ENCODE data around the gene IL23A.

IL23A gene

GRCh38 chr12:56326126-56326525 is 12.6 kb upstream of the IL23A start:
- no peak for TF ChIP-seq CTCF (IDR thresholded peaks at IDR 0.05; ENCODE audit: control insufficient read depth, extremely low read depth, insufficient read depth)
- DNase-seq (ENCODE audit: low read depth): no peak
- H3K4me3 ChIP-seq (ENCODE audit: low read depth, low read length): no peak overlapping the region

DNA sequence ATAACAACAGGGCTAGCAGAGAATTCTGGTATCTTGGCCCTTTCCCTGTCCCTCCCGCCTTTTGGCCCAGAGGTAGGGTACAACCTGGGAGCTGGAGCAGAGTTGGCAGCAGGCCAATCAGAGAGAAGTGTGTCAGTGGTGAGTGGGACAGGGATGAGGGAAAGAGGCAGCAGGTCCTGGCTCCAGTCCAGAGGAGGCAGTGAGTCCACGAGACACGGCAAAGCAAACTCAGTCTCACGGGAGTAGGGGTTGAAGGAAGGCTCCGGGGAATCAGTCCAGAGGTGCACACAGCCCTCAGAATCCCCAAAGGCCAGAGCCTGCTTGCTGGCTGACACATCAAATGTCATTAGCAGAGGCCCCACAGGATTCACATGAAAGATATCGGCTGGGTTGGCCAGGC is 12.2 kb upstream of the IL23A start:
- TF ChIP-seq CTCF (IDR thresholded peaks at IDR 0.05; ENCODE audit: control insufficient read depth, extremely low read depth, insufficient read depth): no peak
- no peak overlapping the region for H3K4me3 ChIP-seq (ENCODE audit: low read depth, low read length)

DNA sequence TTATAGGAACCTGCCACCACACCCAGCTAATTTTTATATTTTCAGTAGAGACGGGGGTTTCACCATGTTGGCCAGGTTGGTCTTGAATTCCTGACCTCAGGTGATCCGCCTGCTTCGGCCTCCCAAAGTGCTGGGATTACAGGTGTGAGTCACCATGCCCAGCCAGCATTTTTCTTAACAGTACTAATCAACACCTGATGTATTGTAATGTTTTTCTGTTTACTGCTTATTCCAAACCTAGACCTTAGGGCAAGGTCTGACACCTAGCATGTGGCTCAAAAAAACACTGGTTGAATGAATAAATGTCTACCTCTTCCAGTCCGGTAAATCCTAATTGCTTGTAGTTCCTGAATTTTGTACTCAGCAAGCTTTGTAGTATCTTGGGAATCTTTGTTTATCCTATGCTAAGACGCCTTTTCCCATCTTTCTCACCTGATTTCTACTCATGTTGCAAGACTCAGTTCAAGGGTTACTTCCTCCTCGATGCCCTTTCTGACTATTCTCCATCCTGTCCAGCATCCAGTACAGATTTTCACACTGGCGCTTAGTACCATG is 7.7 kb upstream of the IL23A start:
- TF ChIP-seq CTCF (IDR thresholded peaks at IDR 0.05; ENCODE audit: control insufficient read depth, extremely low read depth, insufficient read depth): no peak
- no peak overlapping the region for H3K4me3 ChIP-seq (ENCODE audit: low read depth, low read length)
- no peak for DNase-seq (ENCODE audit: low read depth)

More for the DNA sequence above, 12.2 kb upstream of the IL23A start:
- no peak for DNase-seq (ENCODE audit: low read depth)

DNA sequence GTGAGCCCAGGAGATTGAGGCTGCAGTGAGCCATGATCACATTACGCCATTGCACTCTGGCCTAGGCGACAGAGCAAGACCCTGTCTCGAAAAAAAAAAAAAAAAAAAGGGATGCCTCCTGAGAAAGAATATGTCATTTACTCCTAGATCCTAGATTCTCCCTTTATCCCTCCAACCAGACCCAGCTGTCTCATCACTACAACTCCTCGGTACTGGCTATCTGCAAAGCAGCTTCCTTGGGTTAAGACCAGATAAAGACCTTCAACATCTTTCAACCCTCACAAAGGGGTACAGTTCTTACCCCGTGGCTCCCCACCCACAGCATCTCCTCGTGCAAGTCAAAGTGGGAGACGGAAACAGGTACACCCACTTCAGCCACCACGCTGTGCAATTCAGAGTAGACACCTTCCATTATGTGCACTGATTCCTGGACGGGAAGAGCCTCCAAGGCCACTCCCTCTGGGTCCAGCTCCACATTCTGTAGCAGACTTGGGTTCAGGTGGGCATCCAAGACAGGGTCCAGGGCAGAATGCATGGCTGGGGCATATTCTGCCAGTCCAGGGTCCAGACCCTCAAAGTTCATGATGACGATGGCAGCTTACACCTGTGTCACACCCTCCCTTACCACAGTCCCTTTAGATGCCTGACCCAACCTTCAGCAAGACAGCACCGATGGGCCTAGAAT is 6.0 kb upstream of the IL23A start:
- no peak for TF ChIP-seq CTCF (IDR thresholded peaks at IDR 0.05; ENCODE audit: control insufficient read depth, extremely low read depth, insufficient read depth)
- DNase-seq (ENCODE audit: low read depth): no peak
- H3K4me3 ChIP-seq (ENCODE audit: low read depth, low read length): peak overlapping the region; percentile 95

- no peak for DNase-seq (ENCODE audit: low read depth)
- TF ChIP-seq CTCF (IDR thresholded peaks at IDR 0.05; ENCODE audit: control insufficient read depth, extremely low read depth, insufficient read depth): no peak
- H3K4me3 ChIP-seq (ENCODE audit: low read depth, low read length): peak overlapping the region; percentile 95
Measured at GRCh38 chr12:56333197-56333678, 5.4 kb upstream of the IL23A start.

GRCh38 chr12:56333679-56334489 is 4.8 kb upstream of the IL23A start, which contains the start of gene PAN2:
TSS of gene PAN2 (minus strand) at chr12:56334000. CDS start at chr12:56333094, 906 bp downstream.
- peak within 1 kb of the TSS; percentile 95 for H3K4me3 ChIP-seq (ENCODE audit: low read depth, low read length)
- TF ChIP-seq CTCF (IDR thresholded peaks at IDR 0.05; ENCODE audit: control insufficient read depth, extremely low read depth, insufficient read depth): peak; percentile 27; the same call in 1 of the 2 replicates
- DNase-seq (ENCODE audit: low read depth): peak; percentile 95

Measured in LNCaP clone FGC (cell line).